Hepatocyte (in vitro differentiated cells): ENCODE measurements around the gene PCDHB13.
"Not testable (repeated sequence)": the region's sequence is repeated elsewhere in the genome, so short reads cannot be mapped to it uniquely, and the experiment has no call there.

Source experiments
- EZH2 ChIP-seq: fragments of 200-600 bp; sonication (generic); IDR thresholded peaks from 2 replicates; pipeline ENCODE4 v1.6.1; 2016; ENCODE audit warnings: antibody characterized with exemption, mild to moderate bottlenecking, borderline replicate concordance
- EZH2phosphoT487 ChIP-seq: fragments of 200-600 bp; sonication (generic); IDR thresholded peaks from one replicate; pipeline ENCODE4 v1.6.1; 2018; ENCODE audit warnings: antibody characterized with exemption, mild to moderate bottlenecking, low read depth, moderate library complexity; ENCODE audit not compliant: unreplicated experiment, severe bottlenecking
- TF ChIP-seq, protein P1 (sequence below): fragments of 200-600 bp; sonication (generic); IDR thresholded peaks from 2 replicates; pipeline ENCODE4 v1.5.1; 2016; ENCODE audit warnings: antibody characterized with exemption, mild to moderate bottlenecking; ENCODE audit not compliant: poor library complexity

DNA sequence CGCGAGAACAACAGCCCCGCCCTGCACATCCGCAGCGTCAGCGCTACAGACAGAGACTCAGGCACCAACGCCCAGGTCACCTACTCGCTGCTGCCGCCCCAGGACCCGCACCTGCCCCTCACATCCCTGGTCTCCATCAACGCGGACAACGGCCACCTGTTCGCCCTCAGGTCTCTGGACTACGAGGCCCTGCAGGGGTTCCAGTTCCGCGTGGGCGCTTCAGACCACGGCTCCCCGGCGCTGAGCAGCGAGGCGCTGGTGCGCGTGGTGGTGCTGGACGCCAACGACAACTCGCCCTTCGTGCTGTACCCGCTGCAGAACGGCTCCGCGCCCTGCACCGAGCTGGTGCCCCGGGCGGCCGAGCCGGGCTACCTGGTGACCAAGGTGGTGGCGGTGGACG lies 1.8 kb downstream of the PCDHB13 start:
- TF ChIP-seq, protein P1, sequence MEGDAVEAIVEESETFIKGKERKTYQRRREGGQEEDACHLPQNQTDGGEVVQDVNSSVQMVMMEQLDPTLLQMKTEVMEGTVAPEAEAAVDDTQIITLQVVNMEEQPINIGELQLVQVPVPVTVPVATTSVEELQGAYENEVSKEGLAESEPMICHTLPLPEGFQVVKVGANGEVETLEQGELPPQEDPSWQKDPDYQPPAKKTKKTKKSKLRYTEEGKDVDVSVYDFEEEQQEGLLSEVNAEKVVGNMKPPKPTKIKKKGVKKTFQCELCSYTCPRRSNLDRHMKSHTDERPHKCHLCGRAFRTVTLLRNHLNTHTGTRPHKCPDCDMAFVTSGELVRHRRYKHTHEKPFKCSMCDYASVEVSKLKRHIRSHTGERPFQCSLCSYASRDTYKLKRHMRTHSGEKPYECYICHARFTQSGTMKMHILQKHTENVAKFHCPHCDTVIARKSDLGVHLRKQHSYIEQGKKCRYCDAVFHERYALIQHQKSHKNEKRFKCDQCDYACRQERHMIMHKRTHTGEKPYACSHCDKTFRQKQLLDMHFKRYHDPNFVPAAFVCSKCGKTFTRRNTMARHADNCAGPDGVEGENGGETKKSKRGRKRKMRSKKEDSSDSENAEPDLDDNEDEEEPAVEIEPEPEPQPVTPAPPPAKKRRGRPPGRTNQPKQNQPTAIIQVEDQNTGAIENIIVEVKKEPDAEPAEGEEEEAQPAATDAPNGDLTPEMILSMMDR: not testable (repeated sequence)
- TF ChIP-seq EZH2phosphoT487, EZH2: not testable (repeated sequence)
